Tibial nerve (tissue), 4 donors: ENCODE measurements around the gene NTRK2. TPM values are rescaled to one million over a fixed set of nuclear protein-coding genes. Genes with fewer than 3 reads are reported as not detected.

Experiments
- DNase-seq, 2 donors: peaks; one replicate each; pipeline ENCODE4 v3.0.0-alpha.2; 2019; ENCODE audit warnings: low spot score in 2 of 2
- H3K27ac ChIP-seq, 4 donors: fragments of 200-600 bp; sonication (generic) in 3 of 4; one replicate each; pipeline ENCODE4 v1.5.1; 2017 to 2019; ENCODE audit warnings: mild to moderate bottlenecking in 1 of 4
- H3K27me3 ChIP-seq, 2 donors: fragments of 200-600 bp; sonication (generic) in 1 of 2; one replicate each; pipeline versions ENCODE4 v1.5.1 to v1.6.0; 2017 to 2019
- H3K36me3 ChIP-seq, 3 donors: fragments of 200-600 bp; sonication (generic); one replicate each; pipeline ENCODE4 v1.5.1; 2018 to 2019
- H3K4me1 ChIP-seq, 4 donors: fragments of 200-600 bp; sonication (generic) in 3 of 4; one replicate each; pipeline ENCODE4 v1.5.1; 2017 to 2019
- H3K4me3 ChIP-seq, 4 donors: fragments of 200-600 bp; sonication (generic) in 3 of 4; one replicate each; pipeline ENCODE4 v1.5.1; 2017 to 2019; ENCODE audit warnings: mild to moderate bottlenecking in 1 of 4, moderate library complexity in 1 of 4
- H3K9me3 ChIP-seq, 4 donors: fragments of 200-600 bp; sonication (generic) in 3 of 4; one replicate each; pipeline ENCODE4 v1.5.1; 2017 to 2019
- CTCF ChIP-seq, 5 experiments: fragments of 200-600 bp in 3 of 5; fragments of 450-650 bp in 2 of 5; sonication (generic) in 3 of 5; IDR thresholded peaks; one replicate each; pipeline ENCODE4 v1.5.1; 2016 to 2019; ENCODE audit warnings: antibody characterized with exemption in 5 of 5, mild to moderate bottlenecking in 3 of 5, moderate library complexity in 2 of 5
- EP300 ChIP-seq, 2 donors: sonication (generic); formaldehyde crosslinking; IDR thresholded peaks; one replicate each; pipeline ENCODE4 v1.6.1; 2017; ENCODE audit warnings: antibody characterized with exemption in 2 of 2, mild to moderate bottlenecking in 1 of 2
- POLR2A ChIP-seq, 2 donors: fragments of 450-650 bp; IDR thresholded peaks; one replicate each; pipeline ENCODE4 v1.6.1; 2017; ENCODE audit warnings: antibody characterized with exemption in 2 of 2, mild to moderate bottlenecking in 2 of 2, moderate library complexity in 2 of 2
- WGBS, 2 donors: methylation state at CpG; one replicate each; pipeline ENCODE4 v1.1.5; 2018; 5-methylcytosine and 5-hydroxymethylcytosine counted together
- total RNA-seq, 4 donors: library from RNA; depleted of rRNA; stranded (reverse); fragments of >200 nt; gene quantifications; one replicate each; pipeline ENCODE4 v1.1.0, GENCODE V29; 2016

Gene NTRK2
- total RNA-seq, 4 donors from 2014 or later = 46.7 to 83.4 (median 69.5) TPM

GRCh38 chr9:84822589-84823233, 153.2 kb downstream of the NTRK2 start:
- TF ChIP-seq CTCF (IDR thresholded peaks at IDR 0.05) (no peak), EP300 (IDR thresholded peaks at IDR 0.05) (no peak), POLR2A (IDR thresholded peaks at IDR 0.05) (no peak)
- Histone ChIP-seq H3K27me3 (no peaks in the 10 kb centered on the region), H3K4me1 (peaks cover 0 to 46% (median 2%) of the 10 kb centered on the region in 4 donors), H3K4me3 (no peak overlapping the region), H3K9me3 (no peaks in the 10 kb centered on the region), H3K27ac (peak overlapping the region in 2 of 4 donors; percentile 47 to 66), H3K36me3 (no peaks in the 10 kb centered on the region)
- 63 to 67% methylated on average over 7 of the region's 7 CpGs for WGBS, 2 donors
- no peak for DNase-seq

- TF ChIP-seq POLR2A (IDR thresholded peaks at IDR 0.05) (no peak), CTCF (IDR thresholded peaks at IDR 0.05) (no peak), EP300 (IDR thresholded peaks at IDR 0.05) (peak in 1 of 2 donors; percentile 67)
- peak overlapping the region in 3 of 4 donors; percentile 25 to 68 (median 66) for H3K27ac ChIP-seq
- WGBS, 2 donors = 34 to 36% methylated on average over 8 of the region's 8 CpGs
Observed at GRCh38 chr9:84823421-84824271, 154.1 kb downstream of the NTRK2 start.

GRCh38 chr9:84827216-84827765, 157.8 kb downstream of the NTRK2 start:
- TF ChIP-seq POLR2A (IDR thresholded peaks at IDR 0.05) = no peak
- TF ChIP-seq EP300 (IDR thresholded peaks at IDR 0.05) = peak in 1 of 2 donors; percentile 37
- Histone ChIP-seq H3K36me3 (no peaks in the 10 kb centered on the region), H3K27me3 (no peaks in the 10 kb centered on the region), H3K27ac (peak overlapping the region in 1 of 4 donors; percentile 33), H3K4me3 (no peak overlapping the region), H3K9me3 (no peaks in the 10 kb centered on the region), H3K4me1 (peaks cover 0 to 29% (median 2%) of the 10 kb centered on the region in 4 donors)
- peak in 1 of 2 donors; percentile 27 for DNase-seq
- WGBS, 2 donors = 38 to 44% methylated on average over 4 of the region's 4 CpGs

More at GRCh38 chr9:84823421-84824271, 154.1 kb downstream of the NTRK2 start:
- no peaks in the 10 kb centered on the region for H3K36me3 ChIP-seq
- H3K9me3 ChIP-seq = no peaks in the 10 kb centered on the region
- peak in 1 of 2 donors; percentile 48 for DNase-seq
- peaks cover 0 to 46% (median 2%) of the 10 kb centered on the region in 4 donors for H3K4me1 ChIP-seq
- H3K27me3 ChIP-seq = no peaks in the 10 kb centered on the region
- H3K4me3 ChIP-seq = no peak overlapping the region

GRCh38 chr9:84828046-84828445, 158.5 kb downstream of the NTRK2 start:
- WGBS, 2 donors = 82 to 85% methylated on average over 2 of the region's 2 CpGs
- Histone ChIP-seq H3K27ac (no peak overlapping the region), H3K4me3 (no peak overlapping the region), H3K27me3 (no peaks in the 10 kb centered on the region), H3K36me3 (no peaks in the 10 kb centered on the region), H3K9me3 (no peaks in the 10 kb centered on the region), H3K4me1 (peaks cover 0 to 21% (median 2%) of the 10 kb centered on the region in 4 donors)
- no peak for TF ChIP-seq CTCF (IDR thresholded peaks at IDR 0.05)
- TF ChIP-seq POLR2A (IDR thresholded peaks at IDR 0.05) = no peak
- no peak for TF ChIP-seq EP300 (IDR thresholded peaks at IDR 0.05)
- DNase-seq = no peak

- Histone ChIP-seq H3K4me1 (peaks cover 0 to 7% (median under 1%) of the 10 kb centered on the region in 4 donors), H3K9me3 (no peaks in the 10 kb centered on the region), H3K36me3 (no peaks in the 10 kb centered on the region), H3K27me3 (no peaks in the 10 kb centered on the region), H3K27ac (no peak overlapping the region), H3K4me3 (no peak overlapping the region)
- 88 to 89% methylated on average over 8 of the region's 8 CpGs for WGBS, 2 donors
- no peak for DNase-seq
- TF ChIP-seq CTCF (IDR thresholded peaks at IDR 0.05) = no peak
- no peak for TF ChIP-seq POLR2A (IDR thresholded peaks at IDR 0.05)
Observed at GRCh38 chr9:84829471-84829870, 159.9 kb downstream of the NTRK2 start.
